ENCODE results near the gene IFNGR1.

The IFNGR1 gene

DNA sequence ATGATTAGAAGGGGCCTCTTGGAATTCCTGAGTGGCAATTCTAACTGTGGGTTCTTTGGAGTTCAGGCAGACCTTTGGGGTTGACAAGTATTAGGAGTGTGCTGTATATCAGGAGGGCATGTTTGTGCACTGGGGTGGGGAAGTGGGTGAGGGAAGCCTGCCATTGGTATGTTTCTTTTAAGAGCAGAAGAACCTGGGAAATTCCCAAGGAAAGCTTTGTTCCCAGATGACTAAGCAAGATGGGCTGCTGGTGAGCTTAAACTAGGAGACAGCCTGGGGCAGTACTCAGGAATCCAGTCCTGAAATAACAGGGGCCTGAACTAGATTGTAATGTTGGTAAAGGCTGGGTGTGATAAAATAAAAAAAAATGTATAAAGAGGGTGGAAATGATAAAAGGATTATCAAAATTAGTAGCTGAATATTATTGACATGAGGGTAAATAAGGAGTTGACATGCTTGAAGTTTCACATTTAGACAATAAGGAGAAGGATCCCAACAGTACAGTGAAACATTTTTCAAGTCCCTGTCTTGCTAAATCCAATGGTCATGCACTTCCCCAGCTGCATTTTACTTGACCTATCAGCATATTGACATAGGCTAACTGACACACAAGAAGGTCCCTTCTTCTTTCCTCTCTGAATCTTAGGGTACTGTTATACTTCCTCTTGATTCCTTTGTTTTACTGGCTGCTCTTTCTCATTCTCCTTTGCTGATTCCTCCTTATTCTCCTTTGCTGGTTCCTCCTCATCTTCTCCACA, 18.4 kb upstream of the IFNGR1 start:
- CTCF ChIA-PET = no interaction called here
- TF ChIP-seq PKNOX1 (IDR thresholded peaks at IDR 0.05) = no peak
- no peak for TF ChIP-seq NFRKB (IDR thresholded peaks at IDR 0.05)
- TF ChIP-seq FOXA1 (IDR thresholded peaks at IDR 0.05) = no peak
- TF ChIP-seq ZNF384 (IDR thresholded peaks at IDR 0.05) = no peak
- no peak for TF ChIP-seq L3MBTL2 (conservative IDR thresholded peaks at IDR 0.05)
- TF ChIP-seq FOXK2 (IDR thresholded peaks at IDR 0.05) = no peak
- no peak for TF ChIP-seq ARNT (IDR thresholded peaks at IDR 0.05)
- TF ChIP-seq SP1 (IDR thresholded peaks at IDR 0.05) = no peak
- TF ChIP-seq SUZ12 (IDR thresholded peaks at IDR 0.05) = no peak
- TF ChIP-seq LEF1 (IDR thresholded peaks at IDR 0.05; ENCODE audit: borderline replicate concordance) = no peak
- TF ChIP-seq FOXM1 (IDR thresholded peaks at IDR 0.05; ENCODE audit: borderline replicate concordance) = no peak
- no peak for TF ChIP-seq ELF4 (IDR thresholded peaks at IDR 0.05)
- no peak for TF ChIP-seq HDGF (IDR thresholded peaks at IDR 0.05; ENCODE audit: borderline replicate concordance)
- TF ChIP-seq BHLHE40 (IDR thresholded peaks at IDR 0.05; ENCODE audit: borderline replicate concordance) = no peak
- no peak for TF ChIP-seq CTBP1 (IDR thresholded peaks at IDR 0.05; ENCODE audit: borderline replicate concordance)
- no peak for TF ChIP-seq TARDBP (IDR thresholded peaks at IDR 0.05)
- POLR2A ChIA-PET = no interaction called here
- DNase-seq (ENCODE audit: extremely low spot score) = no peak

DNA sequence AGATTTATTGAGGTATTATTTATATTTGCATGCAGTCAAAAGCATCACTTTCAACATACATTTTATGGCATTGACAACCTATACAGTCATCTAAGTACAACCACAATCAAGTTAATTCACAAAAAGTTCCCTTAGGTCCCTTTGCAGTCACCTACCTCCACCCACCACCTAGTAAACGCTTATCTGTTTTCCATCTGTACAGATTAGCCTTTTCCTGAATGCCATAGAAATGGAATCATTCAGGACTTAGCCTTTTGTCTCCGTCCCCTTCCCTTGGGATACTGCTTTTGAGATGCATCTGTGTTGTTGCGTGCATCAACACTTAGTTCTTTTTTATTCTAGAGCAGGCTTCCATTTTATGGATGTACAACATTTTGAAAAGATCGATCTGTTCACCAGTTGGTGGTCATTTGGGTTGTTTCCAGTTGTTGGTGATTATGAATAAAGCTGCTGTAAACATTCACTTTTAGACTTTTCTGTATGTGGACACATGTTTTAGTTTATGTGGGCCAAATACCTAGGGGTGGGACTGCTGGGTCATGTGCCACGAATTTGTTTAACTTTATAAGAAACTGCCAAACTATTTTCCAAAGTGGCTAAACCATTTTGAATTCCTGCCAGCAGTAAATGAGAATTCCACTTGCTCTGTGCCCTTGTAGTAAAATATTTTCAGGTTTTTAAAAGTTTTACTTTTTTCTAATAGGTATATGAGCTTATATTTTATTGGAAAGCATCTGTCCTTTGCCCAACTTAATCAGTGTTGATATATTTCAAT, 17.6 kb upstream of the IFNGR1 start:
- ChIA-PET POLR2A (no interaction called here), CTCF (no interaction called here)
- DNase-seq (ENCODE audit: extremely low spot score) = no peak
- TF ChIP-seq L3MBTL2 (conservative IDR thresholded peaks at IDR 0.05) (no peak), FOXA1 (IDR thresholded peaks at IDR 0.05) (no peak), TARDBP (IDR thresholded peaks at IDR 0.05) (no peak), LEF1 (IDR thresholded peaks at IDR 0.05; ENCODE audit: borderline replicate concordance) (no peak), ARNT (IDR thresholded peaks at IDR 0.05) (no peak), FOXM1 (IDR thresholded peaks at IDR 0.05; ENCODE audit: borderline replicate concordance) (no peak), CTBP1 (IDR thresholded peaks at IDR 0.05; ENCODE audit: borderline replicate concordance) (no peak), FOXK2 (IDR thresholded peaks at IDR 0.05) (no peak), ELF4 (IDR thresholded peaks at IDR 0.05) (no peak), PKNOX1 (IDR thresholded peaks at IDR 0.05) (no peak), BHLHE40 (IDR thresholded peaks at IDR 0.05; ENCODE audit: borderline replicate concordance) (no peak), NFRKB (IDR thresholded peaks at IDR 0.05) (no peak), SP1 (IDR thresholded peaks at IDR 0.05) (no peak), ZNF384 (IDR thresholded peaks at IDR 0.05) (no peak), HDGF (IDR thresholded peaks at IDR 0.05; ENCODE audit: borderline replicate concordance) (no peak)

- ChIA-PET CTCF (no interaction called here), POLR2A (no interaction called here)
- TF ChIP-seq FOXM1 (IDR thresholded peaks at IDR 0.05; ENCODE audit: borderline replicate concordance) (no peak), BHLHE40 (IDR thresholded peaks at IDR 0.05; ENCODE audit: borderline replicate concordance) (no peak), SP1 (IDR thresholded peaks at IDR 0.05) (no peak), ZNF384 (IDR thresholded peaks at IDR 0.05) (no peak), LEF1 (IDR thresholded peaks at IDR 0.05; ENCODE audit: borderline replicate concordance) (no peak), ELF4 (IDR thresholded peaks at IDR 0.05) (no peak), ARNT (IDR thresholded peaks at IDR 0.05) (no peak), FOXA1 (IDR thresholded peaks at IDR 0.05) (no peak), NFRKB (IDR thresholded peaks at IDR 0.05) (no peak), PKNOX1 (IDR thresholded peaks at IDR 0.05) (no peak), FOXK2 (IDR thresholded peaks at IDR 0.05) (no peak), SUZ12 (IDR thresholded peaks at IDR 0.05) (no peak)
- DNase-seq (ENCODE audit: extremely low spot score) = no peak
Measured at GRCh38 chr6:137235686-137236085, 16.5 kb upstream of the IFNGR1 start.

GRCh38 chr6:137233911-137234863, 15.0 kb upstream of the IFNGR1 start:
- TF ChIP-seq CTBP1 (IDR thresholded peaks at IDR 0.05; ENCODE audit: borderline replicate concordance) (no peak), LEF1 (IDR thresholded peaks at IDR 0.05; ENCODE audit: borderline replicate concordance) (no peak), BHLHE40 (IDR thresholded peaks at IDR 0.05; ENCODE audit: borderline replicate concordance) (no peak), SP1 (IDR thresholded peaks at IDR 0.05) (no peak), FOXM1 (IDR thresholded peaks at IDR 0.05; ENCODE audit: borderline replicate concordance) (no peak), FOXA1 (IDR thresholded peaks at IDR 0.05) (no peak)
- CTCF ChIA-PET = no interaction called here
- DNase-seq (ENCODE audit: extremely low spot score) = no peak
- POLR2A ChIA-PET = no interaction called here

GRCh38 chr6:137231895-137232294, 12.7 kb upstream of the IFNGR1 start:
- TF ChIP-seq SP1 (IDR thresholded peaks at IDR 0.05) (no peak), L3MBTL2 (conservative IDR thresholded peaks at IDR 0.05) (no peak), NFRKB (IDR thresholded peaks at IDR 0.05) (no peak), CTBP1 (IDR thresholded peaks at IDR 0.05; ENCODE audit: borderline replicate concordance) (no peak)

More at GRCh38 chr6:137231895-137232294, 12.7 kb upstream of the IFNGR1 start:
- ChIA-PET POLR2A (no interaction called here), CTCF (no interaction called here)
- no peak for DNase-seq (ENCODE audit: extremely low spot score)
